HG03039 (cell line): ENCODE data around the gene TRIM8.

Experiments
- ATAC-seq: cut with Tn5 transposase; IDR thresholded peaks from one replicate; pipeline ENCODE4 v1.9.1; 2021; ENCODE audit warnings: mild to moderate bottlenecking, moderate library complexity; ENCODE audit not compliant: unreplicated experiment

The TRIM8 gene

GRCh38 chr10:102631525-102632393 lies 12.5 kb upstream of the TRIM8 start:
- ATAC-seq, result no peak

GRCh38 chr10:102632394-102633111 lies 11.7 kb upstream of the TRIM8 start:
- ATAC-seq, result no peak

- no peak for ATAC-seq
Observed at GRCh38 chr10:102633287-102633686, 11.0 kb upstream of the TRIM8 start.

GRCh38 chr10:102633848-102634247 lies 10.4 kb upstream of the TRIM8 start:
- no peak for ATAC-seq

GRCh38 chr10:102634686-102635085 lies 9.6 kb upstream of the TRIM8 start:
- ATAC-seq, result no peak

- no peak for ATAC-seq
Observed at GRCh38 chr10:102635377-102635776, 8.9 kb upstream of the TRIM8 start.

GRCh38 chr10:102639537-102639936 lies 4.7 kb upstream of the TRIM8 start:
- no peak for ATAC-seq

- no peak for ATAC-seq
Observed at GRCh38 chr10:102641402-102641801, 2.9 kb upstream of the TRIM8 start.

GRCh38 chr10:102641880-102642735 lies 2.2 kb upstream of the TRIM8 start:
- ATAC-seq, result peak; percentile 41

- no peak for ATAC-seq
Observed at GRCh38 chr10:102642736-102643335, 1.4 kb upstream of the TRIM8 start.

- ATAC-seq, result no peak
Observed at GRCh38 chr10:102643336-102644065, 778 bp upstream of the TRIM8 start.

GRCh38 chr10:102644646-102645387 lies 538 bp downstream of the TRIM8 start:
- ATAC-seq, result no peak

- no peak for ATAC-seq
Observed at GRCh38 chr10:102645388-102645740, 1.1 kb downstream of the TRIM8 start.

- peak; percentile 19 for ATAC-seq
Observed at GRCh38 chr10:102645741-102646609, 1.7 kb downstream of the TRIM8 start.

- no peak for ATAC-seq
Observed at GRCh38 chr10:102646610-102647442, 2.5 kb downstream of the TRIM8 start.

- ATAC-seq, result no peak
Observed at GRCh38 chr10:102647443-102648268, 3.4 kb downstream of the TRIM8 start.
